ENCODE results near the gene OSBPL8. TPM values are rescaled to one million over a fixed set of nuclear protein-coding genes. Genes with fewer than 3 reads are reported as not detected.

The OSBPL8 gene
- total and polyA plus RNA-seq, 9 of the 15 experiments (the other 6 are each of a cell fraction or from before 2014, with no cell fraction given), result 17.4 to 82.7 (median 42.8) TPM

GRCh38 chr12:76329159-76329558 is 230.4 kb downstream of the OSBPL8 start (continued):
- TF ChIP-seq SMARCE1 (IDR thresholded peaks at IDR 0.05), result peak; percentile 78; the same call in 1 of the 2 replicates
- TF ChIP-seq USF2 (CRISPR knock-in tag; IDR thresholded peaks at IDR 0.05), result no peak
- TF ChIP-seq CTBP1 (IDR thresholded peaks at IDR 0.05; ENCODE audit: borderline replicate concordance), result peak; percentile 77
- 0 out of 2 replicates have a peak, but pooled peaks have one; percentile 17 for TF ChIP-seq ZEB2 (IDR thresholded peaks at IDR 0.05)
- TF ChIP-seq ZNF395 (CRISPR knock-in tag; IDR thresholded peaks at IDR 0.05), result no peak
- TF ChIP-seq CGGBP1 (CRISPR knock-in tag; IDR thresholded peaks at IDR 0.05), result no peak
- TF ChIP-seq MIER1 (IDR thresholded peaks at IDR 0.05; ENCODE audit: low read depth), result no peak
- TF ChIP-seq SMARCA4 (IDR thresholded peaks at IDR 0.05), result peak; percentile 76
- no peak for TF ChIP-seq SAFB (IDR thresholded peaks at IDR 0.05; ENCODE audit: borderline replicate concordance, low read depth, low read length)
- TF ChIP-seq CUX1 (CRISPR knock-in tag; IDR thresholded peaks at IDR 0.05), result no peak
- TF ChIP-seq U2AF2 (optimal IDR thresholded peaks at IDR 0.05; ENCODE audit: low read depth, low read length), result no peak
- TF ChIP-seq PCBP2 (IDR thresholded peaks at IDR 0.05; ENCODE audit: low read depth, low read length, poor library complexity, severe bottlenecking), result no peak
- peak; percentile 53 for TF ChIP-seq CCNT2 (IDR thresholded peaks at IDR 0.05; ENCODE audit: borderline replicate concordance, extremely low read depth, insufficient read length, low read depth, low read length)
- no peak for TF ChIP-seq MTA3 (IDR thresholded peaks at IDR 0.05; ENCODE audit: borderline replicate concordance)
- TF ChIP-seq MCM5 (IDR thresholded peaks at IDR 0.05; ENCODE audit: low read depth), result no peak
- peak; percentile 73 to 77 for TF ChIP-seq KDM1A (IDR thresholded peaks at IDR 0.05)
- peak; percentile 47; the same call in 1 of the 2 replicates for TF ChIP-seq SOX6 (IDR thresholded peaks at IDR 0.05)
- TF ChIP-seq AFF4 (CRISPR knock-in tag; IDR thresholded peaks at IDR 0.05), result no peak
